Subcutaneous adipose tissue (tissue), 4 donors: ENCODE results near the gene IGF1R. TPM values are rescaled to one million over a fixed set of nuclear protein-coding genes. Genes with fewer than 3 reads are reported as not detected.

Experiments used
- total RNA-seq, 4 donors: library from RNA; depleted of rRNA; stranded (reverse); fragments of >200 nt; gene quantifications; one replicate each; pipeline ENCODE4 v1.1.0, GENCODE V29; 2016
- TF ChIP-seq, protein P1 (sequence below): fragments of 450-650 bp; IDR thresholded peaks from one replicate; pipeline ENCODE4 v1.5.1; 2016; ENCODE audit warnings: low read depth, mild to moderate bottlenecking, control low read depth, antibody characterized with exemption, moderate library complexity

The IGF1R gene
- total RNA-seq, 4 donors from 2014 or later, result 27.4 to 53.7 (median 49.7) TPM

DNA sequence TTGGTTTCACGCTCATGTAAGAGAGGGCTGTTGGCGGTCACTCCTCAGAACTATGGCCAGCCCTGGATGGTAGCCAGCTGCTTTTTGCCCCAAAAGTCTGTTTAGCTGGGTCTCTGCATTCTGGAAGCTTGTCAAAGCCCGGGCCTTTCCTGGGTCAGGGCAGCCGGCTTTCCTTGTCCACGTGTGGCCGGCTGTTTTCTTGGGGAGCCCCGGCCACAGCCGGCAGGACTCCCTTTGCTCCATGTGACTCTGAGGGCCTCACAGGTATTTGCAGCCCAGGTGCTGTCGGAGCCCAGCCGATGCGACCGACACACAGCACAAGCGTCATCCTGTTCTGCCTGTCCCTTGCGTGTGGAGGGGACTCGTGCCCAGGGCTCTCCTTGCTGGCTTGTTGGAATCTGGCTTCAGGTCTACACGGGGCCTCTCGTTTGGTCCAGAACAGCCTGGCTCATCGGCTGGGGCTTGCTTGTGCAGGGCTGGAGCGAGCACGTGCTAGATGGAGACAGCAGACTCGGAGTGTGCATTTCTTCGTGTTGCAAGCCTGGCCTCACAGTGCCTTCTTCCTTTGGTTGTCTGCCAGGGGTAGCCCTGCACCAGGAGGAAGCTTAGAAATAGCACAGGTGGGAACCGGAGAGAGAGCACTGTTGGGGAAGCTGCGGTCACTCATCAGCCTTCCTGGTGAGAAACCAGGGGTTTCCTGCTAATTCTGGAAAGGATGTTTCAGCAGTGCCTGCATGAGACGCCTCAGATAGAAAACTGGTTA, 307.8 kb downstream of the IGF1R start:
- TF ChIP-seq, protein P1, sequence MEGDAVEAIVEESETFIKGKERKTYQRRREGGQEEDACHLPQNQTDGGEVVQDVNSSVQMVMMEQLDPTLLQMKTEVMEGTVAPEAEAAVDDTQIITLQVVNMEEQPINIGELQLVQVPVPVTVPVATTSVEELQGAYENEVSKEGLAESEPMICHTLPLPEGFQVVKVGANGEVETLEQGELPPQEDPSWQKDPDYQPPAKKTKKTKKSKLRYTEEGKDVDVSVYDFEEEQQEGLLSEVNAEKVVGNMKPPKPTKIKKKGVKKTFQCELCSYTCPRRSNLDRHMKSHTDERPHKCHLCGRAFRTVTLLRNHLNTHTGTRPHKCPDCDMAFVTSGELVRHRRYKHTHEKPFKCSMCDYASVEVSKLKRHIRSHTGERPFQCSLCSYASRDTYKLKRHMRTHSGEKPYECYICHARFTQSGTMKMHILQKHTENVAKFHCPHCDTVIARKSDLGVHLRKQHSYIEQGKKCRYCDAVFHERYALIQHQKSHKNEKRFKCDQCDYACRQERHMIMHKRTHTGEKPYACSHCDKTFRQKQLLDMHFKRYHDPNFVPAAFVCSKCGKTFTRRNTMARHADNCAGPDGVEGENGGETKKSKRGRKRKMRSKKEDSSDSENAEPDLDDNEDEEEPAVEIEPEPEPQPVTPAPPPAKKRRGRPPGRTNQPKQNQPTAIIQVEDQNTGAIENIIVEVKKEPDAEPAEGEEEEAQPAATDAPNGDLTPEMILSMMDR, result no peak

DNA sequence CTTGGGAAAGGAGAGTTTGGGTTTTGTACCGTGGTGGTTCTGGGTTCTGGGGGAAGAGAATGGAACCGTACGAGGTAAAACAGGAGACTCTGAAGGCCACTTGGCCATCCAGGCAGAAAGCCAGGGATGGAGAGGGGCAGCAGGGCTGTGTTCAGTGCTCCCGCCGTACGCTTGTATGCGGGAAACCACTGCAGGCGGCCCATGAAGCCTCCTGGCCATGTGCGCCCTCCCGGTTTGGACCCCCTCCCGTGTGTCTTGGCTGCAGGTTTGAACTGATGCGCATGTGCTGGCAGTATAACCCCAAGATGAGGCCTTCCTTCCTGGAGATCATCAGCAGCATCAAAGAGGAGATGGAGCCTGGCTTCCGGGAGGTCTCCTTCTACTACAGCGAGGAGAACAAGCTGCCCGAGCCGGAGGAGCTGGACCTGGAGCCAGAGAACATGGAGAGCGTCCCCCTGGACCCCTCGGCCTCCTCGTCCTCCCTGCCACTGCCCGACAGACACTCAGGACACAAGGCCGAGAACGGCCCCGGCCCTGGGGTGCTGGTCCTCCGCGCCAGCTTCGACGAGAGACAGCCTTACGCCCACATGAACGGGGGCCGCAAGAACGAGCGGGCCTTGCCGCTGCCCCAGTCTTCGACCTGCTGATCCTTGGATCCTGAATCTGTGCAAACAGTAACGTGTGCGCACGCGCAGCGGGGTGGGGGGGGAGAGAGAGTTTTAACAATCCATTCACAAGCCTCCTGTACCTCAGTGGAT, 308.6 kb downstream of the IGF1R start:
- TF ChIP-seq, protein P1, result no peak

DNA sequence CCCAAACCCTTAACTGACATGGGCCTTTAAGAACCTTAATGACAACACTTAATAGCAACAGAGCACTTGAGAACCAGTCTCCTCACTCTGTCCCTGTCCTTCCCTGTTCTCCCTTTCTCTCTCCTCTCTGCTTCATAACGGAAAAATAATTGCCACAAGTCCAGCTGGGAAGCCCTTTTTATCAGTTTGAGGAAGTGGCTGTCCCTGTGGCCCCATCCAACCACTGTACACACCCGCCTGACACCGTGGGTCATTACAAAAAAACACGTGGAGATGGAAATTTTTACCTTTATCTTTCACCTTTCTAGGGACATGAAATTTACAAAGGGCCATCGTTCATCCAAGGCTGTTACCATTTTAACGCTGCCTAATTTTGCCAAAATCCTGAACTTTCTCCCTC, 309.3 kb downstream of the IGF1R start:
- TF ChIP-seq, protein P1, result no peak

DNA sequence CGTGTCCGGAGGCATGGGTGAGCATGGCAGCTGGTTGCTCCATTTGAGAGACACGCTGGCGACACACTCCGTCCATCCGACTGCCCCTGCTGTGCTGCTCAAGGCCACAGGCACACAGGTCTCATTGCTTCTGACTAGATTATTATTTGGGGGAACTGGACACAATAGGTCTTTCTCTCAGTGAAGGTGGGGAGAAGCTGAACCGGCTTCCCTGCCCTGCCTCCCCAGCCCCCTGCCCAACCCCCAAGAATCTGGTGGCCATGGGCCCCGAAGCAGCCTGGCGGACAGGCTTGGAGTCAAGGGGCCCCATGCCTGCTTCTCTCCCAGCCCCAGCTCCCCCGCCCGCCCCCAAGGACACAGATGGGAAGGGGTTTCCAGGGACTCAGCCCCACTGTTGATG, 309.7 kb downstream of the IGF1R start:
- TF ChIP-seq, protein P1, result no peak

DNA sequence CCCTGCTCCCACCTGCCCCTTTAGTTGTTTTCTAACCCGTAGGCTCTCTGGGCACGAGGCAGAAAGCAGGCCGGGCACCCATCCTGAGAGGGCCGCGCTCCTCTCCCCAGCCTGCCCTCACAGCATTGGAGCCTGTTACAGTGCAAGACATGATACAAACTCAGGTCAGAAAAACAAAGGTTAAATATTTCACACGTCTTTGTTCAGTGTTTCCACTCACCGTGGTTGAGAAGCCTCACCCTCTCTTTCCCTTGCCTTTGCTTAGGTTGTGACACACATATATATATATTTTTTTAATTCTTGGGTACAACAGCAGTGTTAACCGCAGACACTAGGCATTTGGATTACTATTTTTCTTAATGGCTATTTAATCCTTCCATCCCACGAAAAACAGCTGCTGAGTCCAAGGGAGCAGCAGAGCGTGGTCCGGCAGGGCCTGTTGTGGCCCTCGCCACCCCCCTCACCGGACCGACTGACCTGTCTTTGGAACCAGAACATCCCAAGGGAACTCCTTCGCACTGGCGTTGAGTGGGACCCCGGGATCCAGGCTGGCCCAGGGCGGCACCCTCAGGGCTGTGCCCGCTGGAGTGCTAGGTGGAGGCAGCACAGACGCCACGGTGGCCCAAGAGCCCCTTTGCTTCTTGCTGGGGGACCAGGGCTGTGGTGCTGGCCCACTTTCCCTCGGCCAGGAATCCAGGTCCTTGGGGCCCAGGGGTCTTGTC, 310.7 kb downstream of the IGF1R start:
- TF ChIP-seq, protein P1, result no peak

DNA sequence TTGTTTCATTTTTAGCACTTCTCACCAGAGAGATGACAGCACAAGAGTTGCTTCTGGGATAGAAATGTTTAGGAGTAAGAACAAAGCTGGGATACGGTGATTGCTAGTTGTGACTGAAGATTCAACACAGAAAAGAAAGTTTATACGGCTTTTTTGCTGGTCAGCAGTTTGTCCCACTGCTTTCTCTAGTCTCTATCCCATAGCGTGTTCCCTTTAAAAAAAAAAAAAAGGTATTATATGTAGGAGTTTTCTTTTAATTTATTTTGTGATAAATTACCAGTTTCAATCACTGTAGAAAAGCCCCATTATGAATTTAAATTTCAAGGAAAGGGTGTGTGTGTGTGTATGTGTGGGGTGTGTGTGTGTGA, 311.3 kb downstream of the IGF1R start:
- TF ChIP-seq, protein P1, result no peak

DNA sequence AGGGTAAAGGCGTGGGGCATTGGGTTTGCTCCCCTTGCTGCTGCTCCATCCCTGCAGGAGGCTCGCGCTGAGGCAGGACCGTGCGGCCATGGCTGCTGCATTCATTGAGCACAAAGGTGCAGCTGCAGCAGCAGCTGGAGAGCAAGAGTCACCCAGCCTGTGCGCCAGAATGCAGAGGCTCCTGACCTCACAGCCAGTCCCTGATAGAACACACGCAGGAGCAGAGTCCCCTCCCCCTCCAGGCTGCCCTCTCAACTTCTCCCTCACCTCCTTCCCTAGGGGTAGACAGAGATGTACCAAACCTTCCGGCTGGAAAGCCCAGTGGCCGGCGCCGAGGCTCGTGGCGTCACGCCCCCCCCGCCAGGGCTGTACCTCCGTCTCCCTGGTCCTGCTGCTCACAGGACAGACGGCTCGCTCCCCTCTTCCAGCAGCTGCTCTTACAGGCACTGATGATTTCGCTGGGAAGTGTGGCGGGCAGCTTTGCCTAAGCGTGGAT, 312.3 kb downstream of the IGF1R start:
- TF ChIP-seq, protein P1, result no peak
